ENCODE results near the gene CYBA.

GRCh38 chr16:88677721-88678120 is 26.9 kb upstream of the CYBA start:
- TF ChIP-seq CTCF (conservative IDR thresholded peaks at IDR 0.05) (no peak), ZFX (IDR thresholded peaks at IDR 0.05) (no peak)

Data from C4-2B (cell line).